Mesothelial cell of epicardium (in vitro differentiated cells): ENCODE data around the gene TAGLN2. TPM values are rescaled to one million over a fixed set of nuclear protein-coding genes. Genes with fewer than 3 reads are reported as not detected.
A peak's percentile ranks its signal among the peaks of the same experiment; 100 is the strongest.

Experiments
- DNase-seq, 2 experiments: peaks; one replicate each; pipeline ENCODE4 v3.0.0; 2021; ENCODE audit warnings: low spot score in 2 of 2; ENCODE audit not compliant: unreplicated experiment in 2 of 2
- H3K27ac Mint-ChIP-seq: 2 replicates; pipeline ENCODE4 v1.8.0; 2021; ENCODE audit warnings: mixed read lengths
- H3K27me3 Mint-ChIP-seq: 2 replicates; pipeline ENCODE4 v1.8.0; 2021; ENCODE audit warnings: low read depth, mixed read lengths
- H3K36me3 Mint-ChIP-seq: 2 replicates; pipeline ENCODE4 v1.8.0; 2021; ENCODE audit warnings: mixed read lengths
- H3K4me1 Mint-ChIP-seq: 2 replicates; pipeline ENCODE4 v1.8.0; 2021; ENCODE audit warnings: mixed read lengths
- H3K4me3 Mint-ChIP-seq: 2 replicates; pipeline ENCODE4 v1.8.0; 2021; ENCODE audit warnings: mild to moderate bottlenecking, moderate library complexity, mixed read lengths
- H3K9me3 Mint-ChIP-seq: 2 replicates; pipeline ENCODE4 v1.8.0; 2021; ENCODE audit warnings: mixed read lengths
- total RNA-seq: library from RNA; stranded (reverse); gene quantifications from 3 replicates; pipeline ENCODE4 v1.2.1, GENCODE V29; 2021
- TF ChIP-seq, protein P1 (sequence below): fragments of 200-600 bp; sonication (generic); IDR thresholded peaks from one replicate; pipeline ENCODE4 v1.5.0; 2021; ENCODE audit warnings: antibody characterized with exemption; ENCODE audit not compliant: unreplicated experiment

Gene TAGLN2
- total RNA-seq, 1 donor from 2014 or later, result 41.6 TPM

DNA sequence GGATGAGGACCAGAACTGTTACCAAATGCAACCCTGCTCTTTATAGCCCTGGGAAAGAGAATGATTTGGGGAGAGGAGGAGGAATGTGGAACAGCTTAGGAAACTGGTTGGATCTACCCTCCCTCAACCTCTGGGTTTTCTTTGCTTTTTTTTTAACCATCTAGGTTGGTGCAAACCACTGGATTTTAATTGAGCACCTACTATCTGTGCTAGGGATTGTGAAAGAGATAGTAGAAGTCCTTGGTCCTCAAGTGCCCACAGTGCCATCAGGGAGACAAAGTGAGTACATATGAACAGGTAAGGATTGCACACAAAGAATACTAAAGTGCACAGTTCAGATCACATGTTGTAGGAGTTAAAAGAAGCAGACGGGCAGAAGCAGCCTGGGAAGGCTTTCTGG is 4.7 kb downstream of the TAGLN2 start:
- no peaks in the 10 kb centered on the region for H3K27me3 Mint-ChIP-seq
- no peak for DNase-seq
- TF ChIP-seq, protein P1, sequence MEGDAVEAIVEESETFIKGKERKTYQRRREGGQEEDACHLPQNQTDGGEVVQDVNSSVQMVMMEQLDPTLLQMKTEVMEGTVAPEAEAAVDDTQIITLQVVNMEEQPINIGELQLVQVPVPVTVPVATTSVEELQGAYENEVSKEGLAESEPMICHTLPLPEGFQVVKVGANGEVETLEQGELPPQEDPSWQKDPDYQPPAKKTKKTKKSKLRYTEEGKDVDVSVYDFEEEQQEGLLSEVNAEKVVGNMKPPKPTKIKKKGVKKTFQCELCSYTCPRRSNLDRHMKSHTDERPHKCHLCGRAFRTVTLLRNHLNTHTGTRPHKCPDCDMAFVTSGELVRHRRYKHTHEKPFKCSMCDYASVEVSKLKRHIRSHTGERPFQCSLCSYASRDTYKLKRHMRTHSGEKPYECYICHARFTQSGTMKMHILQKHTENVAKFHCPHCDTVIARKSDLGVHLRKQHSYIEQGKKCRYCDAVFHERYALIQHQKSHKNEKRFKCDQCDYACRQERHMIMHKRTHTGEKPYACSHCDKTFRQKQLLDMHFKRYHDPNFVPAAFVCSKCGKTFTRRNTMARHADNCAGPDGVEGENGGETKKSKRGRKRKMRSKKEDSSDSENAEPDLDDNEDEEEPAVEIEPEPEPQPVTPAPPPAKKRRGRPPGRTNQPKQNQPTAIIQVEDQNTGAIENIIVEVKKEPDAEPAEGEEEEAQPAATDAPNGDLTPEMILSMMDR, result no peak
- H3K4me3 Mint-ChIP-seq, result no peak overlapping the region
- H3K9me3 Mint-ChIP-seq, result no peaks in the 10 kb centered on the region
- H3K27ac Mint-ChIP-seq, result no peak overlapping the region
- peaks cover 50% of the 10 kb centered on the region for H3K4me1 Mint-ChIP-seq
- peaks cover 16% of the 10 kb centered on the region for H3K36me3 Mint-ChIP-seq

DNA sequence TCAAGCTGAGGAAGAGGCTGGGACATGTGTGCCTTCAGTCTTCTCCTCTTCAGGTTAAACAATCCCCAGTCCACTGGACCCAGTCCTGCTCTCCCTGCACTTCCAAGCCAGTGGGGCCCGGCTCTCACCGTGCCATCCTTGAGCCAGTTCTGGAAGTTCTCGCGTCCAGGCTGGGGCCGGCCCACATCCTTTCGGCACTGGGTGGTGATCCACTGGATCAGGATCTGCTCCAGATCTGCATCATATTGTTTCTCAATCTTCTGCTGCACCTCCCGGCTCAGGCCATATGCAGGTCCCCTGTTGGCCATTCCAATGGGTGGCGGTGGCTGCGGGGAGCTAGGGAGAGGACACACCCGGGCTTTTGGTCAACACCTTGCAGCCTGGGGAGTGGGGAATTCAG is 5.1 kb downstream of the TAGLN2 start:
- Mint-ChIP-seq H3K36me3 (peaks cover 16% of the 10 kb centered on the region), H3K27me3 (no peaks in the 10 kb centered on the region), H3K4me1 (peaks cover 50% of the 10 kb centered on the region), H3K27ac (no peak overlapping the region), H3K9me3 (no peaks in the 10 kb centered on the region), H3K4me3 (no peak overlapping the region)
- TF ChIP-seq, protein P1, result no peak
- DNase-seq, result no peak

DNA sequence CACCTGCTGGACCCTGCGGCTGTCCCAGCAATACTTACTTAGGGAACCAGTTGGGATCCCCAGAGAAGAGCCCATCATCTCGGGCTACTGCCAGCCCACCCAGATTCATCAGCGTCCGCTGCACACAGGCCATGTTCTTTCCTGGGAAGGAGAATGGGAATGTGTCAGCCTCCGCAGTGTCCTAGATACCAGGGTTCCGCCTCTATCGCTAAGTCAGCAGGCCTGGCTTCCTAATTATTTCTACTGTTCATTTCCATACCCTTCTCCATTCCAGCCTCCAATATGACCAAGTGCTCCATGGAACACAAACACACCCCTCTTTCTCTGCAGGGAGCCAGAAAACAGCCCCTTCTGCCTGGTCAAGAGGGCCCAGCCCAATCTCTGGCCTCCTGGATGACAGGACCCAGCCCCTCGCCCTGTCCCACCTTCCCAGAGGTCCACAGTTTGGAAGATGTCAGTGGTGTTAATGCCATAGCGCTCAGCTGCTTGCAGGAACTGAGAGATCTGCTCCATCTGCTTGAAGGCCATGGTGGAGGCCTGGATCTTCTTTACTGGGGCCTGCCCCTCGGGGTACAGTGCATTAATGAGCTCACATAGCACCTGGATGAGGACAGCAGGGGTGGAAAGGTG is 6.0 kb downstream of the TAGLN2 start:
- no peaks in the 10 kb centered on the region for H3K9me3 Mint-ChIP-seq
- no peak for DNase-seq
- H3K36me3 Mint-ChIP-seq, result peaks cover 16% of the 10 kb centered on the region
- H3K4me1 Mint-ChIP-seq, result peaks cover 49% of the 10 kb centered on the region
- H3K27ac Mint-ChIP-seq, result no peak overlapping the region
- TF ChIP-seq, protein P1, result no peak
- H3K4me3 Mint-ChIP-seq, result no peak overlapping the region
- no peaks in the 10 kb centered on the region for H3K27me3 Mint-ChIP-seq

DNA sequence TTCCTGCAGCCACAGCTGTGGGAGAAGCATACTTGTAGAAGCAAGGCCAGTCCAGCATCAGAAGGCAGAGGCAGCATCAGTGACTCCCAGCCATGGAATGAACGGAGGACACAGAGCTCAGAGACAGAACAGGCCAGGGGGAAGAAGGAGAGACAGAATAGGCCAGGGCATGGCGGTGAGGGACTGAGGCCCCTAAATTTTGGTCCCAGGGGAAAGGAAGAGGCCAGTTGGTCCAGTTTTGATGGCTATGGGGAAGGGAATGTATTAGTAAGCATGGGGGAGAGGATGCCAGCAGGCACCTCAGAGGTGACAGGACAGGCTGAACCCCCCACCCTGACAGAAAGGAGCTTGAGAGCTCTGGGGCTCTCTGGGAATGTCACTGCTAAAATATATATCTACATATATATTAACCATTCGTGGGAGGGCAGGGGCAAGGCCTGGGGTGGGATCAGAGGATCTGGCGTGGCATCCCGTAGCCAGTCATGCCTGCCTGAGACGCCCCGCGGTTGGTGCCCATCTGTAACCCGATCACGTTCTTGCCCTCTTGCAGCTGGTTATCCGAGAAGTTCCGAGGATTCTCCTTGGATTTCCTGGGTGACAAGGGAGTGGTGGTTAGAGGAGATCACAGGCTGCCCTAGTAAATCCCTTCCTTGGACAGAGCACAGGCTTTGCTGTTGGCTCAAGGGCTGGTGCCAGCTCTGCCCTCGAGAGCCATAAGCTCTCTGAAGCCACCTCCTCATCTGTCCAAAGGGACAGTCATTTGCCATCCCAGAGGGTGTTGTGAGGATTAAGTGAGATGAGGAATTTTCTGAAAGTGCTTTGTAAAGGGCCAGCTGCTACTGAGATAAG is 6.7 kb downstream of the TAGLN2 start:
- Mint-ChIP-seq H3K27me3 (no peaks in the 10 kb centered on the region), H3K9me3 (no peaks in the 10 kb centered on the region), H3K36me3 (peaks cover 16% of the 10 kb centered on the region), H3K27ac (no peak overlapping the region), H3K4me1 (peaks cover 48% of the 10 kb centered on the region), H3K4me3 (no peak overlapping the region)
- TF ChIP-seq, protein P1, result no peak
- DNase-seq, result no peak

DNA sequence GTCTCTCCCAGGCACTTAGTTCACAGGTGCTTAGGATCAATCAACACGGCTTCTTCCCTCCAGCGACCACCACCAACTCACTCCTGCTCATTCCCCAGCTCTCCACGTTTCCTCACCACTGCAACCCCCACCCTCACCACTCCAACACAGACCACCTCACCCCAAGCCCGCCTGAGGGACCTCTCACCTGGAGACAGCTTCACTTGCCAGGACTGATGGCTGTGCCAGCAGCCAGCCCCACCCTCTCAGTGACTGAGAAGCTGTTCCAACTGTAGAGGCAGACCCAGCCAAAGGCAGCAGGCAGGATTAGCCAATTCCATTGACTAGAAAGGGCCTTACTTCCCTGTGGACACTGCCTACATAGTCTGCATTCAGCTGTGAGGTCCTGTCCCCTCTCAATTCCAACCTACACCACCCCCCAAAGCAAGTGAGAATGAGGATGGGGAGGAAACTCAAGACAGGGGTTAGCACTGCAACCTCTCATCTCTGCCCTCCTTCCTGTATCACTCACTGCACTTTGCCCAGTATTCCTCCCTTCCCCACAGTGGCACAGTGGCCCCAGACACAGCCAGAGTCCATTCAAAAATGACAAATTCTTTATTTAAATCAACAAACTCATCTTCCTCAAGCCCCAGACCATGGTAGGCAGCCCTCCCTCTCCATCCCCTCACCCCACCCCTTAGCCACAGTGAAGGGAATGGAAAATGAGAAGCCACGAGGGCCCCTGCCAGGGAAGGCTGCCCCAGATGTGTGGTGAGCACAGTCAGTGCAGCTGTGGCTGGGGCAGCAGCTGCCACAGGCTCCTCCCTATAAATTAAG is 7.6 kb downstream of the TAGLN2 start:
- peaks cover 16% of the 10 kb centered on the region for H3K36me3 Mint-ChIP-seq
- H3K27me3 Mint-ChIP-seq, result no peaks in the 10 kb centered on the region
- no peak overlapping the region for H3K4me3 Mint-ChIP-seq
- peaks cover 47% of the 10 kb centered on the region for H3K4me1 Mint-ChIP-seq
- H3K9me3 Mint-ChIP-seq, result no peaks in the 10 kb centered on the region
- H3K27ac Mint-ChIP-seq, result peak overlapping the region; percentile 13
- no peak for DNase-seq
- TF ChIP-seq, protein P1, result no peak
